Skeletal muscle tissue (tissue), 2 donors: ENCODE measurements around the gene MTUS2. TPM values are rescaled to one million over a fixed set of nuclear protein-coding genes. Genes with fewer than 3 reads are reported as not detected.

ENCODE experiments used
- small RNA-seq: library from RNA; depleted of rRNA; stranded (forward); fragments of <200 nt; gene quantifications from one replicate; pipeline ENCODE3, GENCODE V24; 2014
- total RNA-seq: library from RNA; depleted of rRNA; stranded (reverse); fragments of >200 nt; gene quantifications from one replicate; pipeline ENCODE4 v1.2.3, GENCODE V29; 2014

MTUS2 gene
- total RNA-seq, 1 donor from 2014 or later, result 4.2 TPM

Small RNAs within 50 kb of the gene (small RNA-seq; reads per million reads assigned to genes)
- gene AL359741.1, result not detected

Other genes starting within 250 kb of the MTUS2 start
- 69.4 TPM for gene POMP, start 161.2 kb upstream of the MTUS2 start, total RNA-seq
- gene SLC46A3, start 101.4 kb upstream of the MTUS2 start, total RNA-seq, result 2.1 TPM